Pulmonary artery endothelial cell (primary cell): ENCODE measurements around the gene OIP5. TPM values are rescaled to one million over a fixed set of nuclear protein-coding genes. Genes with fewer than 3 reads are reported as not detected.
"Not testable (repeated sequence)": the region's sequence is repeated elsewhere in the genome, so short reads cannot be mapped to it uniquely, and the experiment has no call there.

Experiments used
- DNase-seq: peaks from one replicate; pipeline ENCODE4 v3.0.0-alpha.2; 2011; ENCODE audit warnings: low read depth, low spot score
- total RNA-seq: library from RNA; depleted of rRNA; stranded (reverse); fragments of >200 nt; gene quantifications from 2 replicates; pipeline ENCODE4 v1.2.3, GENCODE V29; 2014

OIP5 gene
- total RNA-seq, 1 donor from 2014 or later = 7.3 TPM

DNA sequence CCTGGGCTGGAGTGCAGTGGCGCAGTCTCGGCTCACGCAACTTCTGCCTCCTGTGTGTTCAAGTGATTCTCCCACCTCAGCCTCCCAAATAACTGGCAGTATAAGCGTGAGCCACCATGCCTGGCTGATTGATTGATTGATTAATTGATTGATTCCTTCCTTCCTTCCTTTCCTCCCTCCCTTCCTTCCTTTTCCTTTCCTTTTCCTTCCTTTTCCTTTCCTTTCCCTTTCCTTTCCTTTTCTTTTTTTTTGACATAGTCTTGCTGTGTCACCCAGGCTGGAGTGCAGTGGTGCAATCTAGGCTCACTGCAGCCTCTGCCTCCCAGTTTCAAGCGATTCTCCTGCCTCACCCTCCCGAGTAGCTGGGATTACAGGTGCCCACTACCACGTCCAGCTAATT lies 71.5 kb downstream of the OIP5 start:
- DNase-seq = not testable (repeated sequence)

DNA sequence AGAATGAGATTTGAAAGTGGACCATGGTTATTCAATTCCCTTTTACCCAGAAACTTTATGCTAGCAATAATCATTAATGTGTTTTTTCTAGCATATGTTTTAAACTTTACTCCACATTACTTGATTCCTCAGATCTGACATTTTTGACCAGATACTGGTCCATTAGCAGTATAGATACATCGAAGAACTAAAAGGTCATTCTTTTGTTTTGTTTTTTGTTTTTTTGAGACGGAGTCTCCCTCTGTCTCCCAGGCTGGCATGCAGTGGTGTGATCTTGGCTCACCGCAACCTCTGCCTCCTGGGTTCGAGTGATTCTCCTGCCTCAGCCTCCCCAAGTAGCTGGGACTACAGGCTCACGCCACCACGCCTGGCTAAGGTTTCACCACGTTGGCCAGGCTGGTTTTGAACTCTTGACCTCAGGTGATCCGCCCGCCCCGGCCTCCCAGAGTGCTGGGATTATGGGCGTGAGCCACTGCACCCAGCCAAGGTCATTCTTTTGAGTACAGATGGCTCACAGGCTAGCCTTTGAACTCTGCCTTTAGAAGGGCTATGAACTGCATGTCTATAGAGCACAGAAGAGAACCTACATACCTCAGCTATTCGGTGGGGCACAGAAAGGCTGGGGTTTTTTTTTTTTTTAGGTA lies 72.7 kb downstream of the OIP5 start:
- DNase-seq = no peak

Other genes starting within 250 kb of the OIP5 start
- gene INO80, start 216.3 kb downstream of the OIP5 start, total RNA-seq = 25.4 and 26.0 TPM in 2 replicates
- gene EXD1, start 101.8 kb downstream of the OIP5 start, total RNA-seq = not detected in 2 replicates
- gene CHP1, start 101.3 kb downstream of the OIP5 start, total RNA-seq = 89.9 and 91.7 TPM in 2 replicates
- 92.3 and 125 TPM in 2 replicates for gene NUSAP1, start 290 bp upstream of the OIP5 start, total RNA-seq
- gene NDUFAF1, start 69.9 kb upstream of the OIP5 start, total RNA-seq = 23.7 and 28.2 TPM in 2 replicates
- gene RTF1, start 84.5 kb upstream of the OIP5 start, total RNA-seq = 14.3 and 14.6 TPM in 2 replicates
- 0.46 and 2.8 TPM in 2 replicates for gene ITPKA, start 161.3 kb upstream of the OIP5 start, total RNA-seq
- 0.07 and 0.18 TPM in 2 replicates for gene LTK, start 181.2 kb upstream of the OIP5 start, total RNA-seq
- 13.7 and 31.6 TPM in 2 replicates for gene RPAP1, start 211.7 kb upstream of the OIP5 start, total RNA-seq
- 6.3 and 11.5 TPM in 2 replicates for gene TYRO3, start 226.6 kb upstream of the OIP5 start, total RNA-seq